GM10266 (cell line): Measurements from ENCODE around the gene ZNF385C.
A peak's percentile ranks its signal among the peaks of the same experiment; 100 is the strongest.

ENCODE experiments used
- DNase-seq: peaks from one replicate; pipeline ENCODE4 v3.0.0; 2012; ENCODE audit errors: extremely low spot score
- TF ChIP-seq, protein P1 (sequence below): IDR thresholded peaks from 2 replicates; pipeline ENCODE4 v1.5.1; 2012; ENCODE audit warnings: mild to moderate bottlenecking, low read depth; ENCODE audit not compliant: control insufficient read depth, insufficient read depth; ENCODE audit errors: missing control alignments

Gene ZNF385C

DNA sequence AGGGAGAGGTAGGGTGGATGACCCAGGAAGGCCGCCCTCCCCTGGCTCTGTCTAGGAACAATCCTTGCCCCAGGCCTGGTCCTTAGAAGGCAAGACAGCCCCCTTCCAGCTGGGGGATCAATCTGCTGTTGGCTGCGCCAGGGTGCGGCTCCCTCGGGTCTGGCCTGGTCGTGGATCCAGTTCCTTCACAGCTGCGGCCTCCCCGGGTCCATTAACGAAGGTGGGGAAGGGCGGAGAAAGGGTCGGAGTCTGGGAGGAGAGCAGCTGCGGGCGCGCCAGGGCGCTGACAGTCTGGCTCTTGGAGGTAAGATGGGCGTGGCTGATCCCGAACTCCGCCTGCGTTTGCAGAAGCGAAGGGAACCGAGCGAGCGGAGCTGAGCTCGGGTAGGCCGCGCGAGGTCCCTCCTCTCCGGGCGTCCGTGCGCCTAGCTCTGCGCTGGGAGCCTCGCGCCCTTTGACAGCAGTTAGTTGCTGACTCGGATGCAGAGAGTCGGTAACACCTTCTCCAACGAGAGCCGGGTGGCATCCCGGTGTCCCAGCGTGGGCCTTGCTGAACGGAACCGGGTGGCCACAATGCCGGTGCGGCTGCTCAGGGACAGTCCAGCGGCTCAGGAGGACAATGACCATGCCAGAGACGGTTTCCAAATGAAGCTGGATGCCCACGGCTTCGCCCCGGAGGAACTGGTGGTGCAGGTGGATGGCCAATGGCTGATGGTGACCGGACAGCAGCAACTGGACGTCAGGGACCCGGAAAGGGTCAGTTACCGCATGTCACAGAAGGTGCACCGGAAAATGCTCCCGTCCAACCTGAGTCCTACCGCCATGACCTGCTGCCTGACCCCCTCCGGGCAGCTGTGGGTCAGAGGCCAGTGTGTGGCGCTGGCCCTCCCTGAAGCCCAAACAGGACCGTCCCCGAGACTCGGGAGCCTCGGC, 24.4 kb upstream of the ZNF385C start, which contains the start of gene HSPB9:
Gene HSPB9, plus strand, starts transcription at position 434 of the 933 bp plus-strand sequence. Its CDS starts 47 bp downstream, at position 481.
- TF ChIP-seq, protein P1, sequence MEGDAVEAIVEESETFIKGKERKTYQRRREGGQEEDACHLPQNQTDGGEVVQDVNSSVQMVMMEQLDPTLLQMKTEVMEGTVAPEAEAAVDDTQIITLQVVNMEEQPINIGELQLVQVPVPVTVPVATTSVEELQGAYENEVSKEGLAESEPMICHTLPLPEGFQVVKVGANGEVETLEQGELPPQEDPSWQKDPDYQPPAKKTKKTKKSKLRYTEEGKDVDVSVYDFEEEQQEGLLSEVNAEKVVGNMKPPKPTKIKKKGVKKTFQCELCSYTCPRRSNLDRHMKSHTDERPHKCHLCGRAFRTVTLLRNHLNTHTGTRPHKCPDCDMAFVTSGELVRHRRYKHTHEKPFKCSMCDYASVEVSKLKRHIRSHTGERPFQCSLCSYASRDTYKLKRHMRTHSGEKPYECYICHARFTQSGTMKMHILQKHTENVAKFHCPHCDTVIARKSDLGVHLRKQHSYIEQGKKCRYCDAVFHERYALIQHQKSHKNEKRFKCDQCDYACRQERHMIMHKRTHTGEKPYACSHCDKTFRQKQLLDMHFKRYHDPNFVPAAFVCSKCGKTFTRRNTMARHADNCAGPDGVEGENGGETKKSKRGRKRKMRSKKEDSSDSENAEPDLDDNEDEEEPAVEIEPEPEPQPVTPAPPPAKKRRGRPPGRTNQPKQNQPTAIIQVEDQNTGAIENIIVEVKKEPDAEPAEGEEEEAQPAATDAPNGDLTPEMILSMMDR: no peak
- DNase-seq: no peak

DNA sequence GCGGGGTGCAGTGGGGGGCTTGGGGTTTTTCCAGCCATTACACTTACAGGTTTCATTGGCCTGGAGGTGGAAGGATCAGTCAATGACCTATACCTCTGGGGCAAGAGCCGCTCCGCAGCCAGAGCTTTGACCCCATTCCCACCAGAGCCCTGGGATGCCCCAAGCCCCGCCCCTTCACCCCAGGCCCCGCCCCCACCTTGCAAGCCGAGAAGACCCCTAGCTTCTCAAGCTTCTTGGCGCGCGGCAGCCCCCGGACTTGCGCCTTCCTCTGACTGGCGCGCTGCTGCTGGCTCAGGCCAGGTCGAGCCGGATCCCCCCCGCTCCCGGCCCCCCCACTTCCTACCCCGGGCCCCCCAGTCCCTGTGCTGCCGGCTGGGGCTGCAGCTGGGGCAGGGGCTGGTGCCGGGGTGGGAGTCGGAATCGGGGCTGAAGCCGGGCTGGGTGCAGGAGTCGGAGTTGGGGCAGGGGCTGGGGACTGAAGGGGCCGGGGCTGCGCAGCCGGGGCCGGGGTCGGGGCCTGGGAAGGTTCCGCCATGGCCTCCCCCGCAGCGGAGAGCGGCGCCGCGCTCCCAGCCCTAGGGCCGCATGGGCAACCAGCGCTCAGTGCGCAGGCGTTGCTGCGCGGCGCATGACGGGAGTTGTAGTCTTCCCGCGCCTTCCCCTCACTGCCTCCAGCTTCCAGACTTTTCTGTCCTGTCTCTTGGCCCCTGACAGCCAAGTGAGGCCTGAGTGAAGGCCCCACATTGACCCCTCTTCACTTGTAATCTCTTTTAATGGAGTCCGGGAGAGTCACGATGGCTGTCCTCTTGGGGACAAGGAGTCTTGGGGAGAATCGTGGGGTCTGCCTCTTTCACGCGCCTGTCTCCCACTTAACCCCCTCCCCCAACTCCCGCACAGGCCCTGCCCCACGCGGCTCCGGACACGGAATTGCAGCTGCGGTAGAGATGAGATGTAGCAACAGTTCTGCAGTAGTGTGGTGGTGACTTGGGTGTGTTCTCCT, 22.8 kb upstream of the ZNF385C start, which contains the start of gene KAT2A:
Gene KAT2A, minus strand, starts transcription at position 598 of the 1,000 bp plus-strand sequence. Its CDS starts 63 bp downstream, at position 535.
- DNase-seq: peak; percentile 94
- TF ChIP-seq, protein P1: no peak

DNA sequence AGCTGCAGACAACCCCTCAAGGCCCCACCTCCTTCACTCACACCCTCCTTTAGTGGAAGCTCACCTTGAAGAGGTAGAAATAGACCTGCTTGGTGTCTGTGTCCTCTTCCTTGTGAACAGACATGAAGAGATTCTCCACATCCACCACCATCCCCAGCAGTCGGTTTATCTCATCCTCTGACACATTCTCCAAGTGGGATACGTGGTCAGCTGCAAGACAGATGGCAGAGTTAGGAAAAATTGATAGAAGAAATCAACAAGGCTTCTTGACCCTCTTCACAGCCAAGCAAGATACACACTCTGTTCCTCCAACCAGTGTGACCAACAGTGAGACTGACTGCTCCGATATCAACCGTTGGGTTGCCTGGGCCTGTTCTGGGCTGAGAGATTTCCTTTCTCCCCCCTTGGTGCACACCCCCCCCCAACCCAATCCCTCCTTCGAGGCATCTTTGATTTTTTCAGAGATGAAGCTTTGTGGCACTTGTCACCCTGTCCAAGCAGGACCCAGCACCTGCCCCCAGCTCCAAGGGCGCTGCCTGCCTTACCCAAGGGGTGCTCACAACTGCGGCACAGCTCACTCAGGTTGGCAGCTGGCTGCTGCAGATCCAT, 22.0 kb upstream of the ZNF385C start:
- DNase-seq: no peak
- TF ChIP-seq, protein P1: no peak

DNA sequence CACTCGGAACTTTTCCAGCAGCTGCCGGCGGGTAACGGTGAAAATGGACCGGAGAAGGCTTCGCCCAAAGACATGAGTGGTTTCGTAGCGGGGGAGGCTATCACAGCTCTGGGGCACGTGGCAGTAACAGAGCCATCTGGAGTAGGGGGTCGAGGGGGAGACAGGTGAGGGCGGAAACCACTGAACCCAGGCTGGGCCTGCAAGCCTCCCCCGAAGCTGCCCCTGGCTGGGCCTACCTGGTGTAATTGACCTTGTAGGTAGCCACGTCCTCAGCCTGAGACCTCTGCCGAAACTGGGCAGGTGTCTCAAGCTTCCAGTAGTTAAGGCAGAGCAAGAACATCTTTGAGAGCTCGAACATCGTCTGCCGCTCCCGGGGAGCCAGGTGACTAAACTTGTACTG, 21.0 kb upstream of the ZNF385C start:
- TF ChIP-seq, protein P1: no peak
- DNase-seq: no peak

DNA sequence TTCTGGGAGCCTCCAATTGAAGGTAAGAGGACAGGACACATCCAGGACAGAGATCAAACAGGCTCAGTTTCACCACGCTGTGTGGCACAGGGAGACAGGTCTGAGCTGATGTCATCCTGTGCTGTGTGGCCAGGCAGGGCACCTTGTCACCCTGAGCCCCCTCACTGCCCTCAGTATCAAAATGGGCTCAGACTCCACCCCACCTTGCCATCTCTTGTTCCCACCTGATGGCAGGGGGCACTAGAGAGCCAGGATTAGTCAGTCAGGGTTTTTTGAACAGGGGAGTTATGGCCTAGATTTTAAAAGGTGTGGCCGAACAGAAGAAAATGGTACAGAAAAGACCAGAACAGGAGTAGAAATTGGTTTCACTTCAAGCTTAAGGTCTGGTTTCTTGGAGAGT, 20.3 kb upstream of the ZNF385C start:
- TF ChIP-seq, protein P1: peak; percentile 63
- peak; percentile 71 for DNase-seq

DNA sequence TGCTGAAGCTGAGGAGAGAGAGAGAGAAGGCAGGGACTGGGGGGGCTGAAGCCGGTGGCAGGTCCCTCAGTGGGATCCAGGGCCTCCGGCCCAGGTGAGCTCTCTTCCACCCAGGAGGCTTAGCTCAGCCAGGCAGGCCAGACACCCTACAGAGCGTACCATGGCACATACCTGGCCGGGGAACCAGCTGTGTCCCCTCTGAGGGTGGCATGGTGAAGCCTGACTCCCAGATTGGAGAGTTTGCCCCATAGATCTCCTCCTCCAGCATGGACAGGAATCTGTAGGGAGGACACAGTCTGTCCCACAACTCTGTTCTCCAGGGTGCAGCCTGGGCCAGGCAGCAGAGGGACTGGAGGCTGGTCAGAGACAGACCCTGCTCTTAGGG, 19.8 kb upstream of the ZNF385C start:
- DNase-seq: no peak

More for the DNA sequence above, 19.8 kb upstream of the ZNF385C start:
- TF ChIP-seq, protein P1: no peak
